ENCODE data around the gene PDZK1. TPM values are rescaled to one million over a fixed set of nuclear protein-coding genes. Genes with fewer than 3 reads are reported as not detected.

Gene PDZK1
- total RNA-seq, 1 experiment from 2014 or later = 4.2 TPM

DNA sequence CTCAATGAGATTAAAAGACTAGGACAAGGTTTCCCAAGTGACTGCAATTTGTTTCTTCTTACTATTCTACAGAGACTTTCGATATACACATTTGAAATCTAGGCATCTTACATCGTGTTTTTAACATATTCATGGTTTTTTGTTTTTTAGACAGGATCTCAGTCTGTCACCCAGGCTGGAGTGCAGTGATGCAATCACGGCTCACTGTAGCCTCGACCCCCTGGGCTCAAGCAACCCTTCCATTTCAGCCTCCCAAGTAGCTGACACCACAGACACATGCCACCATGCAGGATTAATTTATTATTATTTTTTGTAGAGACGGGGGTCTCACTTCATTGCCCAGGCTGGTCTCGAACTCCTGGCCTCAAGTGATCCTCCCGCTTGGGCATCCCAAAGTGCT lies 1.5 kb downstream of the PDZK1 start:
- no TSS peak for BruUV-seq (replicated peaks)
- ChIA-PET CTCF (no interaction called here), POLR2A (ENCODE audit: unreplicated experiment) (no interaction called here)
- Histone ChIP-seq H3K36me3 (ENCODE audit: low read depth, low read length) (no peaks in the 10 kb centered on the region), H3K4me3 (ENCODE audit: low read length) (no peak overlapping the region), H3K9me3 (ENCODE audit: low read length) (no peaks in the 10 kb centered on the region), H3K27ac (ENCODE audit: low read length) (peak overlapping the region; percentile 80), H3K4me2 (ENCODE audit: low read length) (peak overlapping the region; percentile 62), H3K9ac (ENCODE audit: low read length) (no peak overlapping the region), H3K79me2 (ENCODE audit: low read length) (no peaks in the 10 kb centered on the region), H3F3A (ENCODE audit: low read length, unreplicated experiment) (no peaks in the 10 kb centered on the region), H3K27me3 (ENCODE audit: low read length) (no peaks in the 10 kb centered on the region), H3K4me1 (ENCODE audit: insufficient read depth, low read length) (peaks cover 31% of the 10 kb centered on the region), H2AFZ (ENCODE audit: low read length) (no peak overlapping the region), H3K9me2 (replicated peaks; ENCODE audit: low read length) (no peaks in the 10 kb centered on the region), H4K20me1 (ENCODE audit: low read length) (no peaks in the 10 kb centered on the region)
- intact Hi-C loops (cut with micrococcal nuclease) = loop anchor here (2.0 kb wide), 1 partner anchor 15 kb away; no protein-coding TSS in a partner anchor
- DNase-seq (no peak), ATAC-seq (no peak)
- TF ChIP-seq EZH2phosphoT487 (IDR thresholded peaks at IDR 0.05; ENCODE audit: borderline replicate concordance, low read length) = no peak

DNA sequence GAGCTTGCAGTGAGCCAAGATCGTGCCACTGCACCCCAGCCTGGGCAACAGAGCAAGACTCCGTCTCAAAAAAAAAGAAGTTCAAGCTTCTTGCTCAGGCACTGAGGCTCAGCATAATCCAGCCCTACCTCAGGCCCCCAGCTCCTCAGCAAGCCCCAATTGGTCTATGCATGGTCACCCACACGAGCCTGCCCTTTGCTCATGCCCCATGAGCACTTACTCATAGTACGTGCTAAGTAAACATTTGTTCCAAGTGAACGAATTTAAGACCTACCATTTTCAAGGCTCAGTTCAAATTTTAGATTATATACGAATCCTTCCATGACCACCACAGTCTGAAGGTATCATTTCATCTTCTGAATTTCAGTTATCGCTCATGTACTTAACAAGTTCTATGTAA lies 4.3 kb downstream of the PDZK1 start:
- BruUV-seq (replicated peaks) = no TSS peak
- no peak for ATAC-seq
- H3K9ac ChIP-seq (ENCODE audit: low read length) = no peak overlapping the region
- intact Hi-C loops (cut with micrococcal nuclease) = no loop called here
- peaks cover 26% of the 10 kb centered on the region for H3K4me1 ChIP-seq (ENCODE audit: insufficient read depth, low read length)
- H3K27me3 ChIP-seq (ENCODE audit: low read length) = no peaks in the 10 kb centered on the region
- H3K36me3 ChIP-seq (ENCODE audit: low read depth, low read length) = no peaks in the 10 kb centered on the region
- no peaks in the 10 kb centered on the region for H3F3A ChIP-seq (ENCODE audit: low read length, unreplicated experiment)
- TF ChIP-seq, protein P1, sequence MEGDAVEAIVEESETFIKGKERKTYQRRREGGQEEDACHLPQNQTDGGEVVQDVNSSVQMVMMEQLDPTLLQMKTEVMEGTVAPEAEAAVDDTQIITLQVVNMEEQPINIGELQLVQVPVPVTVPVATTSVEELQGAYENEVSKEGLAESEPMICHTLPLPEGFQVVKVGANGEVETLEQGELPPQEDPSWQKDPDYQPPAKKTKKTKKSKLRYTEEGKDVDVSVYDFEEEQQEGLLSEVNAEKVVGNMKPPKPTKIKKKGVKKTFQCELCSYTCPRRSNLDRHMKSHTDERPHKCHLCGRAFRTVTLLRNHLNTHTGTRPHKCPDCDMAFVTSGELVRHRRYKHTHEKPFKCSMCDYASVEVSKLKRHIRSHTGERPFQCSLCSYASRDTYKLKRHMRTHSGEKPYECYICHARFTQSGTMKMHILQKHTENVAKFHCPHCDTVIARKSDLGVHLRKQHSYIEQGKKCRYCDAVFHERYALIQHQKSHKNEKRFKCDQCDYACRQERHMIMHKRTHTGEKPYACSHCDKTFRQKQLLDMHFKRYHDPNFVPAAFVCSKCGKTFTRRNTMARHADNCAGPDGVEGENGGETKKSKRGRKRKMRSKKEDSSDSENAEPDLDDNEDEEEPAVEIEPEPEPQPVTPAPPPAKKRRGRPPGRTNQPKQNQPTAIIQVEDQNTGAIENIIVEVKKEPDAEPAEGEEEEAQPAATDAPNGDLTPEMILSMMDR (conservative IDR thresholded peaks at IDR 0.05; ENCODE audit: low read depth, low read length) = no peak
- no peak for TF ChIP-seq EZH2phosphoT487 (IDR thresholded peaks at IDR 0.05; ENCODE audit: borderline replicate concordance, low read length)
- TF ChIP-seq EZH2 (IDR thresholded peaks at IDR 0.05; ENCODE audit: low read length, unreplicated experiment) = no peak
- no peak overlapping the region for H2AFZ ChIP-seq (ENCODE audit: low read length)
- H3K27ac ChIP-seq (ENCODE audit: low read length) = no peak overlapping the region
- H3K9me3 ChIP-seq (ENCODE audit: low read length) = no peaks in the 10 kb centered on the region
- no peaks in the 10 kb centered on the region for H4K20me1 ChIP-seq (ENCODE audit: low read length)
- no peaks in the 10 kb centered on the region for H3K9me2 ChIP-seq (replicated peaks; ENCODE audit: low read length)
- ChIA-PET POLR2A (ENCODE audit: unreplicated experiment) (no interaction called here), CTCF (no interaction called here)
- no peaks in the 10 kb centered on the region for H3K79me2 ChIP-seq (ENCODE audit: low read length)
- DNase-seq = no peak
- H3K4me2 ChIP-seq (ENCODE audit: low read length) = no peak overlapping the region
- H3K4me3 ChIP-seq (ENCODE audit: low read length) = no peak overlapping the region

DNA sequence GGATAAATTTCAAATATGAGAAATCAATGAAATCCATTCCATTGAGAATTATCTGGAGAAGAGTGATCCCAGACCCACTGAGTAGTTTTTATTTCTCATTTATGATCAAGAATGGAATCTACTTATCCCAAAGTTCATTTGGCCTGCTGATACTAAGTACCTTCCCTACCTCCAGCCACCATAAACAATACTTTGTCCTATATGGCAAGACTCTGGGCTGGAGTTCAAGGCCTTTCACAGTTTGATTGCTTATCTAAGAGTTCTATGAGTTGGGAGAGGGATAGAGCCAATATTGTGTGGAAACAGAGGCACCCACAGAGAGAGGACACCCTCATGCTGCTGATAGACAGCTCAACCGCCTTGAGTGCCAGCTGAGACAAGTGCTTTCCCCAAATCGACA lies 5.1 kb downstream of the PDZK1 start:
- Histone ChIP-seq H3K4me2 (ENCODE audit: low read length) (no peak overlapping the region), H2AFZ (ENCODE audit: low read length) (no peak overlapping the region), H3K9ac (ENCODE audit: low read length) (no peak overlapping the region), H3K27ac (ENCODE audit: low read length) (no peak overlapping the region), H4K20me1 (ENCODE audit: low read length) (no peaks in the 10 kb centered on the region), H3K36me3 (ENCODE audit: low read depth, low read length) (no peaks in the 10 kb centered on the region), H3K4me3 (ENCODE audit: low read length) (no peak overlapping the region), H3K9me3 (ENCODE audit: low read length) (no peaks in the 10 kb centered on the region), H3K9me2 (replicated peaks; ENCODE audit: low read length) (no peaks in the 10 kb centered on the region), H3K79me2 (ENCODE audit: low read length) (no peaks in the 10 kb centered on the region), H3K27me3 (ENCODE audit: low read length) (no peaks in the 10 kb centered on the region), H3F3A (ENCODE audit: low read length, unreplicated experiment) (no peaks in the 10 kb centered on the region), H3K4me1 (ENCODE audit: insufficient read depth, low read length) (peaks cover 18% of the 10 kb centered on the region)
- ATAC-seq (no peak), DNase-seq (no peak)
- ChIA-PET CTCF (no interaction called here), POLR2A (ENCODE audit: unreplicated experiment) (no interaction called here)
- no TSS peak for BruUV-seq (replicated peaks)
- intact Hi-C loops (cut with micrococcal nuclease) = no loop called here
- TF ChIP-seq, protein P1 (conservative IDR thresholded peaks at IDR 0.05; ENCODE audit: low read depth, low read length) = no peak
- TF ChIP-seq EZH2phosphoT487 (IDR thresholded peaks at IDR 0.05; ENCODE audit: borderline replicate concordance, low read length) (no peak), EZH2 (IDR thresholded peaks at IDR 0.05; ENCODE audit: low read length, unreplicated experiment) (no peak)
